SU-DHL-6 (cell line): ENCODE measurements around the gene GTF3C1.

ENCODE experiments used
- H2AFZ ChIP-seq: fragments of 200-600 bp; sonication (generic); 2 replicates; pipeline ENCODE4 v1.6.1; 2014; ENCODE audit warnings: low read depth, mild to moderate bottlenecking, moderate library complexity, mixed read lengths, antibody characterized with exemption, low read length; ENCODE audit not compliant: severe bottlenecking
- H3F3A ChIP-seq: fragments of 200-600 bp; shearing (Covaris generic); 2 replicates; pipeline ENCODE4 v1.6.0; 2016; ENCODE audit warnings: antibody characterized with exemption, mild to moderate bottlenecking; ENCODE audit not compliant: insufficient read depth
- H3K27ac ChIP-seq: fragments of 200-600 bp; sonication (generic); 2 replicates; pipeline ENCODE4 v1.5.1; 2016; ENCODE audit warnings: low read depth, mild to moderate bottlenecking, low read length, moderate library complexity, mixed read lengths
- H3K27me3 ChIP-seq: fragments of 200-600 bp; sonication (generic), shearing (Covaris generic); 2 replicates; pipeline ENCODE4 v1.6.0; 2014; ENCODE audit warnings: mild to moderate bottlenecking, low read length
- H3K36me3 ChIP-seq: fragments of 200-600 bp; sonication (generic); 2 replicates; pipeline ENCODE4 v1.6.1; 2014; ENCODE audit warnings: mild to moderate bottlenecking, low read length, mixed read lengths
- H3K4me2 ChIP-seq: fragments of 300-600, 200-600 bp; shearing (Covaris generic), sonication (generic); 2 replicates; pipeline ENCODE4 v1.6.0; 2014; ENCODE audit warnings: low read length, low read depth, mild to moderate bottlenecking; ENCODE audit not compliant: poor library complexity, severe bottlenecking
- H3K4me3 ChIP-seq: fragments of 200-600 bp; sonication (generic); 2 replicates; pipeline ENCODE4 v1.5.1; 2014; ENCODE audit warnings: antibody characterized with exemption, low read length, mild to moderate bottlenecking, mixed read lengths; ENCODE audit not compliant: insufficient read depth, poor library complexity, severe bottlenecking
- H3K79me2 ChIP-seq: fragments of 200-600 bp; sonication (generic); 2 replicates; pipeline ENCODE4 v1.6.1; 2014; ENCODE audit warnings: mild to moderate bottlenecking, low read length, moderate library complexity; ENCODE audit not compliant: insufficient read depth
- H3K9ac ChIP-seq: fragments of 200-600 bp; sonication (generic); 2 replicates; pipeline ENCODE4 v1.7.0; 2014; ENCODE audit warnings: mild to moderate bottlenecking, low read length
- H3K9me2 ChIP-seq: fragments of 200-600 bp; sonication (generic); replicated peaks from 2 replicates; pipeline ENCODE4 v1.6.1; 2014; ENCODE audit warnings: low read length; ENCODE audit not compliant: insufficient read depth
- H3K9me3 ChIP-seq: fragments of 200-600 bp; sonication (generic); 2 replicates; pipeline ENCODE4 v1.6.1; 2014; ENCODE audit warnings: low read length, mixed read lengths; ENCODE audit not compliant: insufficient read depth
- H4K20me1 ChIP-seq: fragments of 200-600 bp; sonication (generic); 2 replicates; pipeline ENCODE4 v1.6.1; 2014; ENCODE audit warnings: low read depth, mild to moderate bottlenecking, antibody characterized with exemption, low read length, moderate library complexity, mixed read lengths
- CTCF ChIP-seq: fragments of 200-600 bp; sonication (generic); IDR thresholded peaks from one replicate; pipeline ENCODE4 v1.5.1; 2017; ENCODE audit warnings: antibody characterized with exemption, mild to moderate bottlenecking, low read length, moderate library complexity; ENCODE audit not compliant: insufficient read depth, poor library complexity, severe bottlenecking
- EZH2phosphoT487 ChIP-seq: fragments of 200-600 bp; sonication (generic), shearing (Covaris generic); conservative IDR thresholded peaks from 2 replicates; pipeline ENCODE4 v1.6.1; 2018; ENCODE audit warnings: mild to moderate bottlenecking, antibody characterized with exemption, low read length, moderate library complexity, mixed read lengths

GTF3C1 gene

GRCh38 chr16:27475561-27475960 lies 74.2 kb downstream of the GTF3C1 start:
- Histone ChIP-seq H4K20me1 (no peaks in the 10 kb centered on the region), H3K27ac (no peak overlapping the region)

GRCh38 chr16:27474921-27475320 lies 74.8 kb downstream of the GTF3C1 start:
- H3K27me3 ChIP-seq: no peaks in the 10 kb centered on the region
- TF ChIP-seq CTCF: no peak
- TF ChIP-seq EZH2phosphoT487: no peak
- H3K9ac ChIP-seq: no peak overlapping the region
- no peak overlapping the region for H3K27ac ChIP-seq
- no peaks in the 10 kb centered on the region for H4K20me1 ChIP-seq
- no peaks in the 10 kb centered on the region for H3F3A ChIP-seq
- no peaks in the 10 kb centered on the region for H3K9me3 ChIP-seq
- H3K79me2 ChIP-seq: no peaks in the 10 kb centered on the region
- H3K9me2 ChIP-seq: no peaks in the 10 kb centered on the region
- no peak overlapping the region for H3K4me2 ChIP-seq
- H3K4me3 ChIP-seq: no peak overlapping the region
- no peak overlapping the region for H2AFZ ChIP-seq
- peaks cover 3% of the 10 kb centered on the region; the same call in 1 of the 2 replicates for H3K36me3 ChIP-seq

More at GRCh38 chr16:27475561-27475960, 74.2 kb downstream of the GTF3C1 start:
- Histone ChIP-seq H3K27me3 (no peaks in the 10 kb centered on the region), H3K9ac (no peak overlapping the region), H2AFZ (no peak overlapping the region), H3K9me2 (no peaks in the 10 kb centered on the region), H3K36me3 (peaks cover 3% of the 10 kb centered on the region; the same call in 1 of the 2 replicates), H3K9me3 (no peaks in the 10 kb centered on the region), H3K79me2 (no peaks in the 10 kb centered on the region), H3K4me2 (no peak overlapping the region), H3F3A (no peaks in the 10 kb centered on the region), H3K4me3 (no peak overlapping the region)
- TF ChIP-seq EZH2phosphoT487: no peak
- TF ChIP-seq CTCF: no peak

- Histone ChIP-seq H3K4me2 (no peak overlapping the region), H3K9ac (no peak overlapping the region), H3F3A (no peaks in the 10 kb centered on the region), H3K27ac (no peak overlapping the region), H3K36me3 (peaks cover 3% of the 10 kb centered on the region; the same call in 1 of the 2 replicates), H2AFZ (no peak overlapping the region), H3K79me2 (no peaks in the 10 kb centered on the region), H3K9me3 (no peaks in the 10 kb centered on the region), H3K27me3 (no peaks in the 10 kb centered on the region), H4K20me1 (no peaks in the 10 kb centered on the region), H3K9me2 (no peaks in the 10 kb centered on the region), H3K4me3 (no peak overlapping the region)
- TF ChIP-seq EZH2phosphoT487: no peak
- TF ChIP-seq CTCF: no peak
Measured at GRCh38 chr16:27474041-27474440, 75.7 kb downstream of the GTF3C1 start.
